ENCODE data around the gene CASQ1.

GRCh38 chr1:160143695-160144094, 46.7 kb upstream of the CASQ1 start:
- no peak for TF ChIP-seq TAF1 (IDR thresholded peaks at IDR 0.05; ENCODE audit: low read depth)
- TF ChIP-seq, protein P1, sequence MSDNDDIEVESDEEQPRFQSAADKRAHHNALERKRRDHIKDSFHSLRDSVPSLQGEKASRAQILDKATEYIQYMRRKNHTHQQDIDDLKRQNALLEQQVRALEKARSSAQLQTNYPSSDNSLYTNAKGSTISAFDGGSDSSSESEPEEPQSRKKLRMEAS (IDR thresholded peaks at IDR 0.05), result no peak
- TF ChIP-seq, protein P2, sequence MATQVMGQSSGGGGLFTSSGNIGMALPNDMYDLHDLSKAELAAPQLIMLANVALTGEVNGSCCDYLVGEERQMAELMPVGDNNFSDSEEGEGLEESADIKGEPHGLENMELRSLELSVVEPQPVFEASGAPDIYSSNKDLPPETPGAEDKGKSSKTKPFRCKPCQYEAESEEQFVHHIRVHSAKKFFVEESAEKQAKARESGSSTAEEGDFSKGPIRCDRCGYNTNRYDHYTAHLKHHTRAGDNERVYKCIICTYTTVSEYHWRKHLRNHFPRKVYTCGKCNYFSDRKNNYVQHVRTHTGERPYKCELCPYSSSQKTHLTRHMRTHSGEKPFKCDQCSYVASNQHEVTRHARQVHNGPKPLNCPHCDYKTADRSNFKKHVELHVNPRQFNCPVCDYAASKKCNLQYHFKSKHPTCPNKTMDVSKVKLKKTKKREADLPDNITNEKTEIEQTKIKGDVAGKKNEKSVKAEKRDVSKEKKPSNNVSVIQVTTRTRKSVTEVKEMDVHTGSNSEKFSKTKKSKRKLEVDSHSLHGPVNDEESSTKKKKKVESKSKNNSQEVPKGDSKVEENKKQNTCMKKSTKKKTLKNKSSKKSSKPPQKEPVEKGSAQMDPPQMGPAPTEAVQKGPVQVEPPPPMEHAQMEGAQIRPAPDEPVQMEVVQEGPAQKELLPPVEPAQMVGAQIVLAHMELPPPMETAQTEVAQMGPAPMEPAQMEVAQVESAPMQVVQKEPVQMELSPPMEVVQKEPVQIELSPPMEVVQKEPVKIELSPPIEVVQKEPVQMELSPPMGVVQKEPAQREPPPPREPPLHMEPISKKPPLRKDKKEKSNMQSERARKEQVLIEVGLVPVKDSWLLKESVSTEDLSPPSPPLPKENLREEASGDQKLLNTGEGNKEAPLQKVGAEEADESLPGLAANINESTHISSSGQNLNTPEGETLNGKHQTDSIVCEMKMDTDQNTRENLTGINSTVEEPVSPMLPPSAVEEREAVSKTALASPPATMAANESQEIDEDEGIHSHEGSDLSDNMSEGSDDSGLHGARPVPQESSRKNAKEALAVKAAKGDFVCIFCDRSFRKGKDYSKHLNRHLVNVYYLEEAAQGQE (IDR thresholded peaks at IDR 0.05; ENCODE audit: low read depth), result no peak
- no peak for TF ChIP-seq EP300 (IDR thresholded peaks at IDR 0.05; ENCODE audit: borderline replicate concordance)
- no peak for TF ChIP-seq TCF12 (IDR thresholded peaks at IDR 0.05; ENCODE audit: low read depth)
